ENCODE data around the gene ITGAL. TPM values are rescaled to one million over a fixed set of nuclear protein-coding genes. Genes with fewer than 3 reads are reported as not detected.
A peak's percentile ranks its signal among the peaks of the same experiment; 100 is the strongest.

Gene ITGAL
- total RNA-seq, 2 donors from 2014 or later: 6.7 to 7.3 TPM

DNA sequence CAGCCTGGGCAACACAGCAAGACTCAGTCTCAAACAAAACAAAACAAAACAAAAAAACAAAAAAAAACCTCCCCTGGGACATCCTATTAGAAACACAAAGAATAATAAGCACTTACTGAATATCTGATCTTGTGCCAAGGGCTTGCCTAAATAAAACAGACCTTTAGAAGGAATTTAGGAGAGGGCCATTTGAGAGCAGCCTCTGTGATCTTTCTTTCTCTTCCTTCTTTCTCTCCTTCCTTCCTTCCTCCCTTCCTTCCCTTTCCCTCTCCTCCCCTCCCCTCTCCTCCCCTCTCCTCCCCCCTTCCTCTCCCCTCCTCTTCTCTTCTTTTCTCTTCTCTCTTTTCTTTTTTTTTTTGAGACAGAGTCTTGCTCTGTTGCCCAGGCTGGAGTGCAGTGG, 12.3 kb downstream of the ITGAL start:
- DNase-seq (no peak), ATAC-seq (no peak)
- intact Hi-C loops (cut with DNase I, micrococcal nuclease): no loop called here

DNA sequence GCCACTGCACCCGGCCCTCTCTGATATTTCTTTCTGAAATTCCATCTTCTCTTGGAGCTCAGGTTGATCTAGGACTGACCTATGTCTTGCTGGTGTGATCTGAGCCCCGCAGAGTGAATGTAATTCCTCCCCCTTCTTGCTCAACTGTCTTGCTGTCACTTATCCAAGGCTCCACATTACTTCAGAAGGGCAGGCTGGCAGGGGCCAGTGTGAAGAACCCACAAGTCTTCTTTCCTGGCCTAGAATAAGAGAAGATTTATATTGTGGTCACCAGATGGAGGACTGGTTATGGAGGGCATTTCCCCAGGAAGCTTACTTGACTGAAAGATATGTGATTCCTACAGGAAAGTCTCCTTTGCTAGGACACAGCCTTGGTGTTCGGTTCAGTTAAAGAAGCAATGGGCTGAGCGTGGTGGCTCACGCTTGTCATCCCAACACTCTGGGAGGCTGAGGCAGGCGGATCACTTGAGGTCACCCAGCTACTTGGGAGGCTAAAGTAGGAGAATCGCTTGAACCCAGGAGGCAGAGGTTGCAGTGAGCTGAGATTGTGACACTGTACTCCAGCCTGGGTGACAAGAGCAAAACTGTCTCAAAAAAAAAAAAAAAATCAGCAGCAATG, 13.4 kb downstream of the ITGAL start:
- ATAC-seq (no peak), DNase-seq (no peak)
- intact Hi-C loops (cut with DNase I, micrococcal nuclease): no loop called here

- intact Hi-C loops (cut with DNase I, micrococcal nuclease): no loop called here
- no peak for ATAC-seq
- DNase-seq: no peak
These were observed 16.4 kb downstream of the ITGAL start for GRCh38 chr16:30488764-30489605.

DNA sequence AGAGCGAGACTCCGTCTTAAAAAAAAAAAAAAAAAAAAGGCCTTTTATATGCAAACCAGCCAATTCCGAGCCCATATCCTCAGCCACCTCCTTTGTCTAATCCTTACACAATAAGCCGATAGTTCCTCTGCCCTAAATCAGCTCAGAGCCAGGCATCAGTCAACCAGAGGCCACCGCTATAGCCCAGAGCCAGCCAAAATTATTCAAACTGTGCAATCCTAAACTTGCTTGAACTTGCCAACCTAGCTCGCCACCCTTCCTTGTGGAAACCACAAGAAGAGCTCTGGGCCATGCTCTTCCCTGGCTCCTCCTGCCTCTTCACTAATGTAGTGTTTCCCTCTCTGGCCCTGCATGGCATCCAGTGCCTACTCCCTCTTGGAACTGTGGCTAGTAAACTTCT, 17.7 kb downstream of the ITGAL start:
- intact Hi-C loops (cut with DNase I, micrococcal nuclease): no loop called here
- ATAC-seq: no peak
- no peak for DNase-seq

- no peak for DNase-seq
- ATAC-seq: no peak
- intact Hi-C loops (cut with DNase I, micrococcal nuclease): no loop called here
These were observed 18.7 kb downstream of the ITGAL start for GRCh38 chr16:30491229-30491628.

DNA sequence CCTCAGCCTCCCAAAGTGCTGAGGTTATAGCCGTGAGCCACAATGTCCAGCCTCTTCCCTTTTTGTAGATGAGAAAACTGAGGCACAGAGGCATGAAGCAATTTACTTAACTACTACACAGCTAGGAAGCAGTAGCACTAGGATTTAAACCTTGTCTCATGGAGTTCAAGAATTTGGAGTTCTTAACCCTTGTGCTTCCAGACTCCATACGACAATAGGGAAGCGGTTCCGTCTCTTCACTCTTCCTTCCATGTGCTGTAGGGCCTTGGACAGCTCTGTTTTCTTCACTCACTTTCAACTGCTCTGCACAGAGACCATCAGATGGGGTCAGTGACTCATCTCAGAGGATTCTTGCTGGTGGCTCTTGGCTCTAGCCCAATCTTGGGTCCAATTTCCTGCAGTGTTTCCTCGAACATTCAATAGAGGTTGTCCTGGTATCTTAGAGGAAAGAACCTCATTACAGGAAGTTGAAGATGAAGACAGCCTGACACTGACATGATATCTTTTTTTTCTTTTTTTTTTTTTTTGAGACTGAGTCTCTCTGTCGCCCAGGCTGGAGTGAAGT, 19.3 kb downstream of the ITGAL start:
- DNase-seq: peak in 1 of 2 donors; percentile 35
- intact Hi-C loops (cut with DNase I, micrococcal nuclease): no loop called here
- peak; percentile 55 for ATAC-seq

- intact Hi-C loops (cut with DNase I, micrococcal nuclease): no loop called here
- DNase-seq (no peak), ATAC-seq (no peak)
These were observed 21.5 kb downstream of the ITGAL start for GRCh38 chr16:30493941-30494488.

GRCh38 chr16:30494709-30495108, 22.2 kb downstream of the ITGAL start:
- DNase-seq: no peak
- no peak for ATAC-seq
- intact Hi-C loops (cut with DNase I, micrococcal nuclease): no loop called here

GRCh38 chr16:30499284-30499683, 26.7 kb downstream of the ITGAL start:
- no peak for DNase-seq
- ATAC-seq: no peak
- intact Hi-C loops (cut with DNase I, micrococcal nuclease): no loop called here

DNA sequence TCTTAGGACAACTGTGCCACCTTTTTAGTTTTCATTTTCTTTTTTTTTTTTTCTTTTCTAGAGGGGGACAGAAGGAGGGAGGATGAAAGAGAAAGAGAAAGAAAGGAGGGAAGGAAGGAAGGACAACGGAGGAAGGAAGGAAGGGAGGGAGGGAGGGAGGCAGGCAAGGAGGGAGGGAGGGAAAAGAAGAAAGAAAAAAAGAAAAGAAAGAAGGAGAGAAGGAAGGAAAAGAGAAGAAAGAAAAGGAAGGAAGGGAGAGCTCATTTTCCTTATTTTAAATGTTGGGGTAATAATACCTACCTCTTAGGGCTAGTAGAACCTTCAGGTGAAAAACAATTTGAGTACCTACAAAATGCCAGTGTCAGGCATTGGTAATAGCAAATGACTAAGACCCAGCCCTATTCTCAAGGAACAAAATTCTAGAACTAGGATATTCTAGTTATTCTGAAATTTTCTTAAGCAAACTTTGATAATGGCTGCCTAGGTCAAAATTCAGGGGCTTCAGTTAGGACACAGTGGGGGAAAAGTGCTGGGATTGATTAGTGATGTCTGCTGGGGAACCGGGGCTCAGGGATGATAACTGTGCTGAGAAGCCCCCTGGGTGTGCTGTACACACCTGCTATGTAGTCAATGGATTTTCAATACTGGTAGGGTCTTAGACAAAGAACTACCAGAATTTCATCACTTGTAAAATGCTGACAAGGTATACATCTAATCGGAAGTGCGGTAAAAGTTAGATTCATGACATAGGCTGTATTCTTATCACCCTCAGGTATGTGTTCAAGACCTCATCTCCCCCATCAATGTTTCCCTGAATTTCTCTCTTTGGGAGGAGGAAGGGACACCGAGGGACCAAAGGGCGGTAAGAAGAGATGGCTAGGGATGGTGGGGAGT, 31.1 kb downstream of the ITGAL start:
- ATAC-seq (no peak), DNase-seq (no peak)
- intact Hi-C loops (cut with DNase I, micrococcal nuclease): no loop called here

DNA sequence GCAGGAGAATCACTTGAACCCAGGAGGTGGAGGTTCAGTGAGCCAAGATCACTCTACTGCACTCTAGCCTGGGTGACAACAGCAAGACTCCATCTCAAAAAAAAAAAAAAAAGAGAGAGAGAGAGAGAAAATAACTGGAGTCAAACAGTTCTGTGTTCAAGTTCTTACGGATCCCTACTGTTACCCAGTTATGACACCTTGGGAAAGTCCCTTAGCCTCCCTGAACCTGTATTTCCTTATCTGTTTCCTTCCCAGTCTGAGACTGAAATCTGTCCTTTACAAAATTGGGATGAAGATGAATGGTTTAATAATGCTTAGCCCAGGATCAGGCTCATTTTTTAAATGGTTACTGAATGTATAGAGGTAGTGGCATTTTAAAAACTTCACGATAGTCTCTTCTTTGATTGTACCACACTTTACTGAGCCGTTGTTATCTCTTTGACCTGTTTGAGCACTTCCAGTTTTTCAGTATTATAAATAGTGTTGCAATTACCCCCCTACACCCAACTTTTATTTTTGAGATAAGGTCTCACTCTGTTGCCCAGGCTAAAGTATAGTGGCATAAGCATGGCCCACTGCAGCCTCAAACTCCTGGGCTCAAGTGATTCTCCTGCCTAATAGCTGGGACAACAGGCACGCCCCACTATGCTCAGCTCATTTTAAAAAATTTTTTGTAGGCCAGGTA, 36.7 kb downstream of the ITGAL start:
- DNase-seq (no peak), ATAC-seq (peak; percentile 73)
- intact Hi-C loops (cut with DNase I, micrococcal nuclease): no loop called here

- ATAC-seq (peak; percentile 83), DNase-seq (no peak)
- intact Hi-C loops (cut with DNase I, micrococcal nuclease): no loop called here
These were observed 37.9 kb downstream of the ITGAL start for GRCh38 chr16:30510376-30510938.

GRCh38 chr16:30511509-30511908, 39.0 kb downstream of the ITGAL start:
- no peak for ATAC-seq
- intact Hi-C loops (cut with DNase I, micrococcal nuclease): no loop called here

GRCh38 chr16:30515275-30515674, 42.7 kb downstream of the ITGAL start:
- DNase-seq (no peak), ATAC-seq (no peak)
- intact Hi-C loops (cut with DNase I, micrococcal nuclease): no loop called here

More at GRCh38 chr16:30511509-30511908, 39.0 kb downstream of the ITGAL start:
- DNase-seq: no peak

GRCh38 chr16:30518552-30518951, 46.0 kb downstream of the ITGAL start:
- no peak for ATAC-seq
- DNase-seq: no peak
- intact Hi-C loops (cut with DNase I, micrococcal nuclease): no loop called here

DNA sequence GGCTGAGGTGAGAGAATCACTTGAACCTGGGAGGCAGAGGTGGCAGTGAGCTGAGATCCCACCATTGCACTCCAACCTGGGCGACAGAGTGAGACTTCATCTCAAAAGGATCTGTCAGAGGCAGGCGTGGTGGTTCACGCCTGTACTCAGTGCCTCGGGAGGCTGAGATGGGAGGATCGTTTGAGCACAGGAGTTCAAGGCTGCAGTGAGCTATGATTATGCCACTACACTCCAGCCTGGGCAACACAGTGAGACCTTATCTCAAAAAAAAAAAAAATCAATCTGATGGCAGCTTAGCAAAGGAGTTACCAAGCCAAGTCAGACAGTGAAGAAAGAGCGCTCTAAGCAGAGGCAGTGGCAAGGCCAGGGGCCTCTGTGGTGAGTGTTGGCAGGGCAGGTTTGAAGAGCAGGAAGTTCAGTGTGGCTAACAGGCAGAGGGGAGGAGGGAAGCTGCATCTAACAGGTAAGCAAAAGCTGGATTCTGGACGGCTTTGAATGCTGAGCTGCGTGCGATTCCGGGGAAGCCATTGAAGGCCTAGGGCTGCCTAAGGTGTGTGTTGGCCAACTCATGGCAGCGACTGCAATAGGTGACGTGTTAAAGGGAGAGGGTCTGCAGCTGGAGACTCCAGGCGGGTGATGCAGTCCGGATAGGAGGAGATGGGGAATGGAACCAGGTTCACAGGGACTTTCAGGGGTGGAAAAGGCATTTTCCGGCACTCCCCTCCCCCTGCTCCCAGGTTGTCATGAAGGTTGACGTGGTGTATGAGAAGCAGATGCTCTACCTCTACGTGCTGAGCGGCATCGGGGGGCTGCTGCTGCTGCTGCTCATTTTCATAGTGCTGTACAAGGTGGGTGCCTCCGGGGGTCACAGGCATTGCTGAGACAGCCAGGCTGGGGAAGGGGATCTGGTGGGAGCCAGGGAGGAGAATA, 46.8 kb downstream of the ITGAL start:
- no peak for ATAC-seq
- intact Hi-C loops (cut with DNase I, micrococcal nuclease): no loop called here
- no peak for DNase-seq

DNA sequence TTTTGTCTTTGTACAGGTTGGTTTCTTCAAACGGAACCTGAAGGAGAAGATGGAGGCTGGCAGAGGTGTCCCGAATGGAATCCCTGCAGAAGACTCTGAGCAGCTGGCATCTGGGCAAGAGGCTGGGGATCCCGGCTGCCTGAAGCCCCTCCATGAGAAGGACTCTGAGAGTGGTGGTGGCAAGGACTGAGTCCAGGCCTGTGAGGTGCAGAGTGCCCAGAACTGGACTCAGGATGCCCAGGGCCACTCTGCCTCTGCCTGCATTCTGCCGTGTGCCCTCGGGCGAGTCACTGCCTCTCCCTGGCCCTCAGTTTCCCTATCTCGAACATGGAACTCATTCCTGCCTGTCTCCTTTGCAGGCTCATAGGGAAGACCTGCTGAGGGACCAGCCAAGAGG, 48.9 kb downstream of the ITGAL start:
- intact Hi-C loops (cut with DNase I, micrococcal nuclease): no loop called here

More for the DNA sequence above, 48.9 kb downstream of the ITGAL start:
- DNase-seq (no peak), ATAC-seq (no peak)
